Endodermal cell (in vitro differentiated cells): ENCODE measurements around the gene TMIGD2. TPM values are rescaled to one million over a fixed set of nuclear protein-coding genes. Genes with fewer than 3 reads are reported as not detected.

Source experiments
- DNase-seq: peaks from one replicate; pipeline ENCODE4 v3.0.0-alpha.2; 2017
- H3K27ac ChIP-seq: 2 replicates; pipeline ENCODE4 v1.5.1; 2013; ENCODE audit warnings: mild to moderate bottlenecking, low read depth, low read length, moderate library complexity
- H3K27me3 ChIP-seq: 2 replicates; pipeline ENCODE4 v1.6.1; 2013; ENCODE audit warnings: mild to moderate bottlenecking, low read length, moderate library complexity; ENCODE audit not compliant: insufficient read depth, control insufficient read depth, poor library complexity, severe bottlenecking
- H3K36me3 ChIP-seq: 2 replicates; pipeline ENCODE4 v1.7.0; 2013; ENCODE audit warnings: mild to moderate bottlenecking, low read length, moderate library complexity; ENCODE audit not compliant: control insufficient read depth, insufficient read depth
- H3K4me1 ChIP-seq: one replicate; pipeline ENCODE4 v1.7.0; 2013; ENCODE audit warnings: low read length; ENCODE audit not compliant: control insufficient read depth, insufficient read depth
- H3K4me3 ChIP-seq: 2 replicates; pipeline ENCODE4 v1.5.1; 2013; ENCODE audit warnings: mild to moderate bottlenecking, low read length, moderate library complexity
- H3K9ac ChIP-seq: 2 replicates; pipeline ENCODE4 v1.6.1; 2013; ENCODE audit warnings: mild to moderate bottlenecking, low read length, moderate library complexity; ENCODE audit not compliant: poor library complexity, severe bottlenecking; ENCODE audit errors: extremely low read depth
- H3K9me3 ChIP-seq: 2 replicates; pipeline ENCODE4 v1.6.1; 2013; ENCODE audit warnings: mild to moderate bottlenecking, low read length, moderate library complexity; ENCODE audit not compliant: control insufficient read depth
- H3K27ac Mint-ChIP-seq: 2 replicates; pipeline ENCODE4 v1.8.0; 2020; ENCODE audit warnings: mixed read lengths
- H3K27me3 Mint-ChIP-seq: 2 replicates; pipeline ENCODE4 v1.8.0; 2021; ENCODE audit warnings: mild to moderate bottlenecking, mixed read lengths; ENCODE audit not compliant: insufficient read depth
- H3K36me3 Mint-ChIP-seq: 2 replicates; pipeline ENCODE4 v1.8.0; 2020; ENCODE audit warnings: low read depth, mixed read lengths
- H3K4me1 Mint-ChIP-seq: 2 replicates; pipeline ENCODE4 v1.8.0; 2020; ENCODE audit warnings: mixed read lengths
- H3K4me3 Mint-ChIP-seq: 2 replicates; pipeline ENCODE4 v1.8.0; 2020; ENCODE audit warnings: mild to moderate bottlenecking, moderate library complexity, mixed read lengths
- H3K9me3 Mint-ChIP-seq: 2 replicates; pipeline ENCODE4 v1.8.0; 2020; ENCODE audit warnings: mild to moderate bottlenecking, mixed read lengths
- WGBS, 2 experiments: methylation state at CpG; one replicate each; pipeline versions ENCODE4 v1.1.5 to v1.1.7; 2013; ENCODE audit warnings: missing lambda C conversion rate in 2 of 2, mixed read lengths in 1 of 2; ENCODE audit not compliant: insufficient coverage in 1 of 2, insufficient read length in 1 of 2; 5-methylcytosine and 5-hydroxymethylcytosine counted together
- total RNA-seq, 2 donors: library from RNA; stranded (reverse); fragmentation: NEBNext Ultra II Directional in 1 of 2; extraction: Animal tissue kit (Norgen Biotek cat#: 25700) in 1 of 2; gene quantifications; 2 replicates in 1 of 2; 3 replicates in 1 of 2; pipeline ENCODE4 v1.2.1, GENCODE V29; 2021
- TF ChIP-seq, protein P1 (sequence below): fragments of 200-600 bp; sonication (generic); conservative IDR thresholded peaks from 2 replicates; pipeline ENCODE4 v1.5.0; 2021; ENCODE audit warnings: antibody characterized with exemption, mild to moderate bottlenecking

TMIGD2 gene
- total RNA-seq, 2 donors from 2014 or later, result 0.58 to 0.70 TPM

DNA sequence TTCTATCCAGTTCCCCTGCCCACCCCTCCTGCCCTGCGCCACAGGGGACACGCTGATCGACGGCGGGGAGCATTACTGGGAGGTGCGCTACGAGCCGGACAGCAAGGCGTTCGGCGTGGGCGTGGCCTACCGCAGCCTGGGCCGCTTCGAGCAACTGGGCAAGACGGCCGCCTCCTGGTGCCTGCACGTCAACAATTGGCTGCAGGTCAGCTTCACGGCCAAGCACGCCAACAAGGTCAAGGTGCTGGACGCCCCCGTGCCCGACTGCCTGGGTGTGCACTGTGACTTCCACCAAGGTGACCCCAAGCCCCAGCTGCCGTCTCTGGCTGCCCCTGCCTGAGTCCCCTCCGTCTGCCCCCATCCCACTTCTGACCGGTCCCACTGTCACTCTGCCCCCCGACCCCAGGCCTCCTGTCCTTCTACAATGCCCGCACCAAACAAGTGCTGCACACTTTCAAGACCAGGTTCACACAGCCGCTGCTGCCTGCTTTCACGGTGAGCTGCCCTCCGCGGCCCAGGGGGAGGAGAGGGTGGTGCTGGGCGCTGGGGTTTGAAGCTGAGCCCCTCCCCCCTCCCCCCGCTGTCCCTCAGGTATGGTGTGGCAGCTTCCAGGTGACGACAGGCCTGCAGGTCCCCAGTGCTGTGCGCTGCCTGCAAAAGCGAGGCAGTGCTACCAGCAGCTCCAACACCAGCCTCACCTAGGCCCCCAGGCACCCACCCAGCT lies 20.9 kb upstream of the TMIGD2 start:
- Histone ChIP-seq H3K4me1 (no peaks in the 10 kb centered on the region), H3K9me3 (peaks cover 10% of the 10 kb centered on the region), H3K36me3 (no peaks in the 10 kb centered on the region), H3K9ac (no peak overlapping the region), H3K27ac (no peak overlapping the region), H3K4me3 (no peak overlapping the region), H3K27me3 (peaks cover 17% of the 10 kb centered on the region)
- H3K27me3 Mint-ChIP-seq, result peaks cover 7% of the 10 kb centered on the region
- DNase-seq, result no peak
- WGBS, 2 experiments, result 93 to 95% methylated on average over 21 to 36 of the region's 37 CpGs
- TF ChIP-seq, protein P1, sequence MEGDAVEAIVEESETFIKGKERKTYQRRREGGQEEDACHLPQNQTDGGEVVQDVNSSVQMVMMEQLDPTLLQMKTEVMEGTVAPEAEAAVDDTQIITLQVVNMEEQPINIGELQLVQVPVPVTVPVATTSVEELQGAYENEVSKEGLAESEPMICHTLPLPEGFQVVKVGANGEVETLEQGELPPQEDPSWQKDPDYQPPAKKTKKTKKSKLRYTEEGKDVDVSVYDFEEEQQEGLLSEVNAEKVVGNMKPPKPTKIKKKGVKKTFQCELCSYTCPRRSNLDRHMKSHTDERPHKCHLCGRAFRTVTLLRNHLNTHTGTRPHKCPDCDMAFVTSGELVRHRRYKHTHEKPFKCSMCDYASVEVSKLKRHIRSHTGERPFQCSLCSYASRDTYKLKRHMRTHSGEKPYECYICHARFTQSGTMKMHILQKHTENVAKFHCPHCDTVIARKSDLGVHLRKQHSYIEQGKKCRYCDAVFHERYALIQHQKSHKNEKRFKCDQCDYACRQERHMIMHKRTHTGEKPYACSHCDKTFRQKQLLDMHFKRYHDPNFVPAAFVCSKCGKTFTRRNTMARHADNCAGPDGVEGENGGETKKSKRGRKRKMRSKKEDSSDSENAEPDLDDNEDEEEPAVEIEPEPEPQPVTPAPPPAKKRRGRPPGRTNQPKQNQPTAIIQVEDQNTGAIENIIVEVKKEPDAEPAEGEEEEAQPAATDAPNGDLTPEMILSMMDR, result no peak
- H3K36me3 Mint-ChIP-seq, result peaks cover 32% of the 10 kb centered on the region
- H3K27ac Mint-ChIP-seq, result no peak overlapping the region
- H3K4me3 Mint-ChIP-seq, result no peak overlapping the region
- peaks cover 31% of the 10 kb centered on the region for H3K9me3 Mint-ChIP-seq
- peaks cover 5% of the 10 kb centered on the region for H3K4me1 Mint-ChIP-seq

DNA sequence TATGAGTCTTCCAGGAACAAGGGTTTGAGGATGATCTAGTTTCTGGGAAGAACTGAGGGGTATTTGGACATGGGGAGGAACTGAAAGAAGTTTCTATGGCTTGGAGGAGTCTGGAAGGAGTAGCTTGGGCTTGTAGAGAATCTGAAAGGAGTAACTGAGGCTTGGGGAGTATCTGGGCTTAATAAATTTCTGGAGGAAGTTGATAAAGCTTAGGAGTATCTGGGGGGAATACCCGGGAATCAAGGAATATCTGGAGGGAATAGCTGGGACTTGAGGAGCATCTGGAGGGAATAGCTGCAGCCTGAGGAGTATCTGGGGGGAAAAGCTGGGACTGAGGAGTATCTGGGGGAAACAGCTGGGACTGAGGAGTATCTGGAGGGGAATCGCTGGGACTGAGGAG lies 18.2 kb upstream of the TMIGD2 start:
- DNase-seq, result no peak
- Mint-ChIP-seq H3K4me1 (no peaks in the 10 kb centered on the region), H3K4me3 (no peak overlapping the region), H3K27me3 (no peaks in the 10 kb centered on the region), H3K9me3 (peaks cover 31% of the 10 kb centered on the region), H3K27ac (no peak overlapping the region), H3K36me3 (peaks cover 45% of the 10 kb centered on the region)
- WGBS, 2 experiments, result 86 to 91% methylated on average over 2 of the region's 2 CpGs
- H3K27me3 ChIP-seq, result no peaks in the 10 kb centered on the region
- peaks cover 10% of the 10 kb centered on the region for H3K9me3 ChIP-seq
- TF ChIP-seq, protein P1, result no peak
- H3K27ac ChIP-seq, result no peak overlapping the region
- H3K4me3 ChIP-seq, result no peak overlapping the region
- no peaks in the 10 kb centered on the region for H3K36me3 ChIP-seq
- no peak overlapping the region for H3K9ac ChIP-seq
- H3K4me1 ChIP-seq, result no peaks in the 10 kb centered on the region

GRCh38 chr19:4319067-4319718 lies 17.0 kb upstream of the TMIGD2 start:
- H3K4me3 Mint-ChIP-seq, result no peak overlapping the region
- Histone ChIP-seq H3K4me3 (no peak overlapping the region), H3K4me1 (no peaks in the 10 kb centered on the region), H3K9ac (no peak overlapping the region), H3K9me3 (peaks cover 10% of the 10 kb centered on the region), H3K27me3 (no peaks in the 10 kb centered on the region), H3K27ac (no peak overlapping the region), H3K36me3 (no peaks in the 10 kb centered on the region)
- WGBS, 2 experiments, result 91 to 93% methylated on average over 2 of the region's 2 CpGs
- no peak overlapping the region for H3K27ac Mint-ChIP-seq
- no peaks in the 10 kb centered on the region for H3K27me3 Mint-ChIP-seq
- no peak for DNase-seq
- peaks cover 31% of the 10 kb centered on the region for H3K9me3 Mint-ChIP-seq
- H3K4me1 Mint-ChIP-seq, result no peaks in the 10 kb centered on the region
- TF ChIP-seq, protein P1, result no peak
- peaks cover 49% of the 10 kb centered on the region for H3K36me3 Mint-ChIP-seq
